ENCODE measurements around the gene SLC17A5.
A peak's percentile ranks its signal among the peaks of the same experiment; 100 is the strongest.

The SLC17A5 gene

GRCh38 chr6:73696966-73697655 lies 43.3 kb upstream of the SLC17A5 start:
- Histone ChIP-seq H3K79me2 (ENCODE audit: insufficient read depth, low read depth) (no peaks in the 10 kb centered on the region), H4K20me1 (ENCODE audit: insufficient read depth) (no peaks in the 10 kb centered on the region), H3K9ac (no peak overlapping the region), H3K27me3 (ENCODE audit: insufficient read depth, low read depth) (no peaks in the 10 kb centered on the region), H3K4me3 (IDR thresholded peaks at IDR 0.05; ENCODE audit: insufficient read depth, low read depth, low read length) (no peak overlapping the region), H3K27ac (no peak overlapping the region), H2AFZ (ENCODE audit: low read depth) (0 out of 2 replicates have a peak overlapping the region, but pooled peaks have one; percentile 95), H3K4me2 (peak overlapping the region; percentile 15), H3K4me1 (ENCODE audit: low read depth, poor library complexity, severe bottlenecking) (peaks cover 12% of the 10 kb centered on the region), H3K36me3 (ENCODE audit: insufficient read depth) (no peaks in the 10 kb centered on the region)
- no peak for TF ChIP-seq CTCF (conservative IDR thresholded peaks at IDR 0.05; ENCODE audit: low read depth, low read length)

GRCh38 chr6:73695619-73696421 lies 42.0 kb upstream of the SLC17A5 start, which contains the start of gene CD109:
Gene CD109, plus strand, starts transcription at chr6:73696203. Its CDS starts 13 bp downstream, at chr6:73696216.
- no peak within 1 kb of the TSS for H3K4me3 ChIP-seq (IDR thresholded peaks at IDR 0.05; ENCODE audit: insufficient read depth, low read depth, low read length)
- H2AFZ ChIP-seq (ENCODE audit: low read depth) = peak within 1 kb of the TSS; percentile 95
- peaks cover 6% of the 10 kb centered on the region for H3K4me1 ChIP-seq (ENCODE audit: low read depth, poor library complexity, severe bottlenecking)

GRCh38 chr6:73694711-73695411 lies 41.1 kb upstream of the SLC17A5 start:
- no peaks in the 10 kb centered on the region for H3K36me3 ChIP-seq (ENCODE audit: insufficient read depth)
- H3K4me3 ChIP-seq (IDR thresholded peaks at IDR 0.05; ENCODE audit: insufficient read depth, low read depth, low read length) = no peak overlapping the region
- H4K20me1 ChIP-seq (ENCODE audit: insufficient read depth) = no peaks in the 10 kb centered on the region
- H3K27me3 ChIP-seq (ENCODE audit: insufficient read depth, low read depth) = no peaks in the 10 kb centered on the region
- H3K79me2 ChIP-seq (ENCODE audit: insufficient read depth, low read depth) = no peaks in the 10 kb centered on the region
- H3K27ac ChIP-seq = no peak overlapping the region
- TF ChIP-seq CTCF (conservative IDR thresholded peaks at IDR 0.05; ENCODE audit: low read depth, low read length) = no peak
- peaks cover 6% of the 10 kb centered on the region for H3K4me1 ChIP-seq (ENCODE audit: low read depth, poor library complexity, severe bottlenecking)
- no peak overlapping the region for H3K9ac ChIP-seq
- peak overlapping the region; percentile 95; the same call in 1 of the 2 replicates for H2AFZ ChIP-seq (ENCODE audit: low read depth)
- peak overlapping the region; percentile 15; the same call in 1 of the 2 replicates for H3K4me2 ChIP-seq

More at GRCh38 chr6:73695619-73696421, 42.0 kb upstream of the SLC17A5 start, which contains the start of gene CD109:
- Histone ChIP-seq H3K9ac (peak within 1 kb of the TSS; percentile 57), H3K4me2 (peak within 1 kb of the TSS; percentile 15), H3K79me2 (ENCODE audit: insufficient read depth, low read depth) (no peaks in the 10 kb centered on the region), H3K36me3 (ENCODE audit: insufficient read depth) (no peaks in the 10 kb centered on the region), H4K20me1 (ENCODE audit: insufficient read depth) (no peaks in the 10 kb centered on the region), H3K27me3 (ENCODE audit: insufficient read depth, low read depth) (no peaks in the 10 kb centered on the region), H3K27ac (no peak within 1 kb of the TSS)
- no peak for TF ChIP-seq CTCF (conservative IDR thresholded peaks at IDR 0.05; ENCODE audit: low read depth, low read length)

- H3K27me3 ChIP-seq (ENCODE audit: insufficient read depth, low read depth) = no peaks in the 10 kb centered on the region
- no peak overlapping the region for H3K4me3 ChIP-seq (IDR thresholded peaks at IDR 0.05; ENCODE audit: insufficient read depth, low read depth, low read length)
- H3K4me2 ChIP-seq = no peak overlapping the region
- H3K79me2 ChIP-seq (ENCODE audit: insufficient read depth, low read depth) = no peaks in the 10 kb centered on the region
- H3K36me3 ChIP-seq (ENCODE audit: insufficient read depth) = no peaks in the 10 kb centered on the region
- H2AFZ ChIP-seq (ENCODE audit: low read depth) = no peak overlapping the region
- no peak overlapping the region for H3K9ac ChIP-seq
- H3K27ac ChIP-seq = no peak overlapping the region
- no peaks in the 10 kb centered on the region for H4K20me1 ChIP-seq (ENCODE audit: insufficient read depth)
- H3K4me1 ChIP-seq (ENCODE audit: low read depth, poor library complexity, severe bottlenecking) = peaks cover 6% of the 10 kb centered on the region
- TF ChIP-seq CTCF (conservative IDR thresholded peaks at IDR 0.05; ENCODE audit: low read depth, low read length) = no peak
These were observed 37.7 kb upstream of the SLC17A5 start for GRCh38 chr6:73691512-73691911.
